ENCODE data around the gene GALNT11.

The GALNT11 gene

DNA sequence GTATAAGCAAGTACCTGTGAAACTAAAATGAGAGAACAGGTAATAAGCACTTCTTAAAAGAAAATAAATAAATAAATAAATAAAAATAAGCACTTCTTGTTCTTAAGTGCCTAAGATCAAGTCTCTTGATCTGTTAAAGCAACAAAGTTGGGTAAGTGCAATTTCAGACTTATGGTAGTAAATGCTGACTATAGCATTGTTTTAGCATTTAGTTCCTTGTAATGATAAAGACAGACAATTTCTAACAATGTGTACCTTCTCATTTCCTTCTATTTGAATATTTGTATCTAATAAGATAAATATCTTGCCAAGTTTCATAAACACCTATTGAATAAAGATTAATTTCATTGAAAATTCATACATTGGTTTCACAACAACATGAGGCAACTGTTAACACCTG lies 87.4 kb downstream of the GALNT11 start:
- Histone ChIP-seq H3K4me1 (ENCODE audit: control insufficient read depth, insufficient read depth, low read length, poor library complexity, severe bottlenecking) (no peaks in the 10 kb centered on the region), H3K9me3 (ENCODE audit: control insufficient read depth, low read length) (no peaks in the 10 kb centered on the region), H3K4me3 (ENCODE audit: extremely low read depth, insufficient read depth, low read length, poor library complexity, severe bottlenecking) (no peak overlapping the region), H3K36me3 (ENCODE audit: control insufficient read depth, insufficient read depth, low read length) (peaks cover 59% of the 10 kb centered on the region), H3K27ac (ENCODE audit: low read depth, low read length, severe bottlenecking) (no peak overlapping the region)

DNA sequence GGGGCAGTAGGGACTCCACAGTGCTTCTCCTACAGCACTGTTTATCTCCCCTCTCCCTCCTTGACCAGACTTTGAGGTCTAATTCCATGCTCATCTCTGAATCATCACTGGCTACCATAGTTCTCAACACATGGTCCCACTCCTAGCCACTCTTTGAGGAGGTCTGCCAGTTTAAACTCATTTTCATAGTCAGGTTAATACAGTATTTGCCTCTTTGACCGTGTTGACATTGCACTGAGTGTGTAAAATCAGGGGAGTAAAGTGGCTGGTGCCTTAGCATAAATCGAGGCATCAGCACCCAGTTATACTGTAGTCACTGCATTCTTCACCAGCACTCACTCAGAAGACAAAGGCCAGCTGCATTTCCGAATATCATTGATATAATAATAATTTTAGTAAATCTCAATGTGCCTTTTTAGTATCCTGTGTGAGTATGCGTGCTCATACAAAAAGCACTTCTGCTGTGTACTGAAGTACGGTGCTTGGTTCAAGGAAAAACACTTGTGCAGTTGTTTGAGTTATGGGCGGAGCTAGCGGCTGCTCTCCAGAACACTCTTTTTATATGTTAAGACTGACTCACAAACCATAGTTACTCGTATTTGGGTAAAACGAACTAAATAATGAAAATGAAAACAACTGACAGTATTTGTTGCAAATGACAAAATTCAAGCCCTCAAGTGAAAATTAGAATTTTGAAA lies 89.7 kb downstream of the GALNT11 start:
- Histone ChIP-seq H3K27ac (ENCODE audit: low read depth, low read length, severe bottlenecking) (no peak overlapping the region), H3K4me3 (ENCODE audit: extremely low read depth, insufficient read depth, low read length, poor library complexity, severe bottlenecking) (no peak overlapping the region), H3K36me3 (ENCODE audit: control insufficient read depth, insufficient read depth, low read length) (peaks cover 79% of the 10 kb centered on the region)

DNA sequence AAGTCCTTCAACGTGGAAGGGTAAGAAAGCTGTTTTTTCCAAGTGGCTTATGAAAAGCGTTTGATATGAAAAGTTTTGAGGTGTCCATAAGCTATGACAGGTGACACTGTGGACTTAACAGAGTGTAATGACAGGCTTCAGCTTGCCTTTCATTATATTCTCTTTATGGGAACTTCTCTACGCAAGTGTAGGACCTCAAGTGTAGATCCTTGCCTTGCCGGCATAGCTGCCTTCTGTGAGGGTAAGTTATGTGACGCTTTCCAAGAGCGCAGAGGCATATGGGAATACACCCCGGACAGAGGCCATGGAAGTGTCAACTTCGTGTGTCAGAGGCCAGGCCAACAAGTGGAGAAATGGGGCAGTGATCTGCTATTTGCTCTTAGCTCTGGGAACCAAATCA lies 91.9 kb downstream of the GALNT11 start:
- H3K9me3 ChIP-seq (ENCODE audit: control insufficient read depth, low read length), result no peaks in the 10 kb centered on the region
- H3K36me3 ChIP-seq (ENCODE audit: control insufficient read depth, insufficient read depth, low read length), result peaks cover 90% of the 10 kb centered on the region
- 89 to 95% methylated on average over 7 to 8 of the region's 8 CpGs for WGBS, 2 experiments (ENCODE audit: insufficient coverage in 2 of 2)
- H3K4me1 ChIP-seq (ENCODE audit: control insufficient read depth, insufficient read depth, low read length, poor library complexity, severe bottlenecking), result no peaks in the 10 kb centered on the region
- no peak overlapping the region for H3K4me3 ChIP-seq (ENCODE audit: extremely low read depth, insufficient read depth, low read length, poor library complexity, severe bottlenecking)
- H3K27ac ChIP-seq (ENCODE audit: low read depth, low read length, severe bottlenecking), result no peak overlapping the region

More for the DNA sequence above, 89.7 kb downstream of the GALNT11 start:
- no peaks in the 10 kb centered on the region for H3K4me1 ChIP-seq (ENCODE audit: control insufficient read depth, insufficient read depth, low read length, poor library complexity, severe bottlenecking)
- no peaks in the 10 kb centered on the region for H3K9me3 ChIP-seq (ENCODE audit: control insufficient read depth, low read length)
- 86 to 91% methylated on average over 2 to 4 of the region's 9 CpGs for WGBS, 2 experiments (ENCODE audit: insufficient coverage in 2 of 2)

DNA sequence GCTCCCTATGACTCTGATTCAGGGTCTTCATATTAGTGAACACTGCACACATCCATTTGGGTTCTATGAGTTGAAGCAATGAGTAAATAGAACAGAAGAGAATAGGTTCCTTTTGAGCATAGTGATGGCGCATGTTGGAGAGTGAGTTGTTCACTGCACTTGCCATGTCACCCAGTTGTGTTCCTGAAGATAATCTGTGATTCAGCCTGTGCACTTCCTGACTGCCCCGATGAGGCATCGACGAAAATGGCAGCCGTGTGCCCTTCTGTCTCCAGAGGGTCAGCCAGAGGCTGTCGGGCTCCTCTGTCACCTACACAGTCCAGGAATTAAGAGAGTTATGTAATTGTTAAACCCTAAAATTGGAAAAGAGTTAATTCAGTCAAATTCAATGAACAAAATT lies 94.7 kb downstream of the GALNT11 start:
- 100% methylated on average over 2 to 3 of the region's 6 CpGs for WGBS, 2 experiments (ENCODE audit: insufficient coverage in 2 of 2)
- Histone ChIP-seq H3K36me3 (ENCODE audit: control insufficient read depth, insufficient read depth, low read length) (peaks cover 88% of the 10 kb centered on the region), H3K4me3 (ENCODE audit: extremely low read depth, insufficient read depth, low read length, poor library complexity, severe bottlenecking) (no peak overlapping the region), H3K9me3 (ENCODE audit: control insufficient read depth, low read length) (peaks cover 7% of the 10 kb centered on the region), H3K27ac (ENCODE audit: low read depth, low read length, severe bottlenecking) (no peak overlapping the region), H3K4me1 (ENCODE audit: control insufficient read depth, insufficient read depth, low read length, poor library complexity, severe bottlenecking) (no peaks in the 10 kb centered on the region)

- no peaks in the 10 kb centered on the region for H3K4me1 ChIP-seq (ENCODE audit: control insufficient read depth, insufficient read depth, low read length, poor library complexity, severe bottlenecking)
- no peak overlapping the region for H3K4me3 ChIP-seq (ENCODE audit: extremely low read depth, insufficient read depth, low read length, poor library complexity, severe bottlenecking)
- peaks cover 85% of the 10 kb centered on the region for H3K36me3 ChIP-seq (ENCODE audit: control insufficient read depth, insufficient read depth, low read length)
- 89 to 94% methylated on average over 5 to 6 of the region's 7 CpGs for WGBS, 2 experiments (ENCODE audit: insufficient coverage in 2 of 2)
- H3K9me3 ChIP-seq (ENCODE audit: control insufficient read depth, low read length), result peaks cover 8% of the 10 kb centered on the region
- H3K27ac ChIP-seq (ENCODE audit: low read depth, low read length, severe bottlenecking), result no peak overlapping the region
Measured at GRCh38 chr7:152120776-152121175, 95.3 kb downstream of the GALNT11 start.

DNA sequence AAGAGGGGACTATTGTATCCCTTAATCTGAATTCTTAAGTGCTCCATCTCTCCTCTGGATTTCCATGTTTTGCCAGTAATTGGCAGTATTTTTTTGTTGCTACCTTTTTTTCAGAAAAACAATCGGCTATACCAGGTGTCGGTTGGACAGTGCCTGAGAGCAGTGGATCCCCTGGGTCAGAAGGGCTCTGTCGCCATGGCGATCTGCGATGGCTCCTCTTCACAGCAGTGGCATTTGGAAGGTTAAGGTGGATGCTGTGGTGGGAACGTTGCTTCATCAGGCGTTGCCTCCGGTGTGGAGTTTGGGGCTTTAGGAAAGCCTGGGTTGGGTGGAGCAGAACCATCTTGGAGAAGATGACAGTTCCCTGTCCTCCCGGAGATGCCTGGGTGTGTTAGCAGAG lies 96.0 kb downstream of the GALNT11 start:
- no peaks in the 10 kb centered on the region for H3K4me1 ChIP-seq (ENCODE audit: control insufficient read depth, insufficient read depth, low read length, poor library complexity, severe bottlenecking)
- H3K9me3 ChIP-seq (ENCODE audit: control insufficient read depth, low read length), result peaks cover 11% of the 10 kb centered on the region
- H3K27ac ChIP-seq (ENCODE audit: low read depth, low read length, severe bottlenecking), result no peak overlapping the region
- no peak overlapping the region for H3K4me3 ChIP-seq (ENCODE audit: extremely low read depth, insufficient read depth, low read length, poor library complexity, severe bottlenecking)
- WGBS, 2 experiments (ENCODE audit: insufficient coverage in 2 of 2), result 95 to 100% methylated on average over 6 of the region's 9 CpGs
- peaks cover 86% of the 10 kb centered on the region for H3K36me3 ChIP-seq (ENCODE audit: control insufficient read depth, insufficient read depth, low read length)

DNA sequence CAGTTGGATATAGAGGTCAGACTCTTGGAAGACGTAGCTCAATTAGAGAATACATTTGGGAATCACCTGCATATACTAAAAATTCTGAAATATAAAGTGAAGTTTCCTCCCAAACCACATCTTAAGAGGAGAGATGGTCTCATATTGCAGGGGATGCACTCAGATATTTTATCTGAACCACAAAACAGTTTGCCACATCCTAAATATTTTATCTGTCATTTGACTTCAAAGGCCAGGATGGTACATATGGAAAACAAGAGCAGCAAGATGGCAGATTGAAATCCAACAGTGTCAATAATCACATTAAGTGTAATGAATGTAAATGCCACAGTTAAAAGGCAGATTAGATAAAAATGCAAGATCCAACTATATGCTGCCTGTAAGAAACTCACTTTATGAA lies 97.1 kb downstream of the GALNT11 start:
- Histone ChIP-seq H3K4me3 (ENCODE audit: extremely low read depth, insufficient read depth, low read length, poor library complexity, severe bottlenecking) (no peak overlapping the region), H3K27ac (ENCODE audit: low read depth, low read length, severe bottlenecking) (no peak overlapping the region), H3K9me3 (ENCODE audit: control insufficient read depth, low read length) (peaks cover 12% of the 10 kb centered on the region), H3K4me1 (ENCODE audit: control insufficient read depth, insufficient read depth, low read length, poor library complexity, severe bottlenecking) (no peaks in the 10 kb centered on the region), H3K36me3 (ENCODE audit: control insufficient read depth, insufficient read depth, low read length) (peaks cover 84% of the 10 kb centered on the region)
- WGBS, 2 experiments (ENCODE audit: insufficient coverage in 2 of 2), result no CpG with 5 or more reads among the region's 1 CpG

DNA sequence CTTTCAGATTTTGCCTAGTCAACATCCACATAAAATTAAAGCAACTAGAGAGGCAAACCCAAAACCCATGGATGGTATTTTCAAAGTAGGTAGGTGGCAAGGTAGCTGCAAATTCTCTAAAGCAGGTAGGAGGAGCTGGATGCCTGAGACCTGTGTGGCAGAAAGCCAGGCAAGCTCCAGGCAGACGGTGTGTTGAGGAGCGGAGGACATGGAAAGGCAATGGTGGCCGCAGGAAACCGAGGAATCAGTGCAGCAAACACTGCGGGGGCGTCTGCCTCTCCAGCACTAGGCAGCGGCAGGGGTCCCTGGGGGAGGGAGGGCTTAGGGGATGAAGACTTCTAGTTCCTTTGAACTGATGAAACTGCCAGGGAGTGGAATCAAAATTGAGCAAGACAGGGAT lies 101.3 kb downstream of the GALNT11 start:
- peaks cover 12% of the 10 kb centered on the region for H3K9me3 ChIP-seq (ENCODE audit: control insufficient read depth, low read length)
- 89 to 95% methylated on average over 6 to 7 of the region's 7 CpGs for WGBS, 2 experiments (ENCODE audit: insufficient coverage in 2 of 2)
- peaks cover 79% of the 10 kb centered on the region for H3K36me3 ChIP-seq (ENCODE audit: control insufficient read depth, insufficient read depth, low read length)
- H3K4me1 ChIP-seq (ENCODE audit: control insufficient read depth, insufficient read depth, low read length, poor library complexity, severe bottlenecking), result no peaks in the 10 kb centered on the region
- no peak overlapping the region for H3K27ac ChIP-seq (ENCODE audit: low read depth, low read length, severe bottlenecking)
- no peak overlapping the region for H3K4me3 ChIP-seq (ENCODE audit: extremely low read depth, insufficient read depth, low read length, poor library complexity, severe bottlenecking)

GRCh38 chr7:152127229-152127628 lies 101.8 kb downstream of the GALNT11 start:
- H3K36me3 ChIP-seq (ENCODE audit: control insufficient read depth, insufficient read depth, low read length), result peaks cover 78% of the 10 kb centered on the region
- 93 to 96% methylated on average over 15 to 18 of the region's 19 CpGs for WGBS, 2 experiments (ENCODE audit: insufficient coverage in 2 of 2)
- H3K9me3 ChIP-seq (ENCODE audit: control insufficient read depth, low read length), result peaks cover 12% of the 10 kb centered on the region

GRCh38 chr7:152128252-152128651 lies 102.8 kb downstream of the GALNT11 start:
- Histone ChIP-seq H3K4me1 (ENCODE audit: control insufficient read depth, insufficient read depth, low read length, poor library complexity, severe bottlenecking) (no peaks in the 10 kb centered on the region), H3K27ac (ENCODE audit: low read depth, low read length, severe bottlenecking) (no peak overlapping the region), H3K9me3 (ENCODE audit: control insufficient read depth, low read length) (peaks cover 12% of the 10 kb centered on the region), H3K36me3 (ENCODE audit: control insufficient read depth, insufficient read depth, low read length) (peaks cover 81% of the 10 kb centered on the region), H3K4me3 (ENCODE audit: extremely low read depth, insufficient read depth, low read length, poor library complexity, severe bottlenecking) (no peak overlapping the region)
- WGBS, 2 experiments (ENCODE audit: insufficient coverage in 2 of 2), result 94 to 95% methylated on average over 20 of the region's 20 CpGs

More at GRCh38 chr7:152127229-152127628, 101.8 kb downstream of the GALNT11 start:
- no peak overlapping the region for H3K27ac ChIP-seq (ENCODE audit: low read depth, low read length, severe bottlenecking)
- no peaks in the 10 kb centered on the region for H3K4me1 ChIP-seq (ENCODE audit: control insufficient read depth, insufficient read depth, low read length, poor library complexity, severe bottlenecking)
- no peak overlapping the region for H3K4me3 ChIP-seq (ENCODE audit: extremely low read depth, insufficient read depth, low read length, poor library complexity, severe bottlenecking)

DNA sequence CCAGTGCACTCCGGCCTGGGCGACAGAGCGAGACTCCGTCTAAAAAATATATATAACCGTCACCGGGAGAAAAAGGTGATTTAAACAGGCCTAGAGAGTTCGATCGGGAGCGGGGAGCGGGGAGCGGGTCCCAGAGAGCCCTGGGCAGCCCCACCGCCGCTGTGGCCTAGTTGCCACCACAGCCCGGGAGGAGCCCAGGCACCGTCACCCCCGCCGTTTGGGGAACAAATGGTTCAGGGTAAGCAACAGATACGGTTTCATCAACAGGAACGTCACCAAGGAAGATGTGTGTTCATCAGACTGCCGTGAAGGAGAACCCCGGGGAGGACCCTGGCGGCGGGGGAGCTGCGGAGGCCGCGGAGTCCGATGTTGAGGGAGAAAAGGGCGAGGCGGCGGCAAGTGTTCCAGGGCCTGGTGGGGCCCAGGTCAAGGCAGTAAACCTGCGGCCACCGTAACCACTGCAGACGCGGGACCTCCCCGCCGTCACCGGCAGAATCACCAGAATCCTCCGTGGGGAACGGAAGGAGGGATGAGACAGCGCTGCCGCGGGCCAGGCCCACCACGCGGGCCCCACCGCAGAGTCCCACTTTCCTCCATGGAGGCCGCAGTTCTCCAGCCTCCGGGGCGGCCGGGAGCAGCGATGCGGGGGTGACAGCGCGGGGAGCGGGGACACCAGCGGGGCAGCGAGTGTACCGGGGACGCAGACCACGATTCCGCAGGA lies 103.4 kb downstream of the GALNT11 start:
- no peaks in the 10 kb centered on the region for H3K4me1 ChIP-seq (ENCODE audit: control insufficient read depth, insufficient read depth, low read length, poor library complexity, severe bottlenecking)
- peaks cover 81% of the 10 kb centered on the region for H3K36me3 ChIP-seq (ENCODE audit: control insufficient read depth, insufficient read depth, low read length)
- H3K9me3 ChIP-seq (ENCODE audit: control insufficient read depth, low read length), result peaks cover 12% of the 10 kb centered on the region
- H3K27ac ChIP-seq (ENCODE audit: low read depth, low read length, severe bottlenecking), result no peak overlapping the region
- WGBS, 2 experiments (ENCODE audit: insufficient coverage in 2 of 2), result 93 to 98% methylated on average over 54 to 60 of the region's 60 CpGs
- no peak overlapping the region for H3K4me3 ChIP-seq (ENCODE audit: extremely low read depth, insufficient read depth, low read length, poor library complexity, severe bottlenecking)

Data from mesodermal cell (in vitro differentiated cells).